GM18951 (cell line): ENCODE data around the gene PACS1.

Source experiments
- POLR2A ChIP-seq: IDR thresholded peaks from 4 replicates; pipeline ENCODE4 v1.6.1; 2011; ENCODE audit warnings: mild to moderate bottlenecking; ENCODE audit not compliant: insufficient read length, insufficient read depth; ENCODE audit errors: extremely low read depth
- in situ Hi-C: fragments of 300-500 bp; cut with MboI; formaldehyde crosslinking; loops from one replicate; pipeline ENCODE4 v1.12.0; 2022; ENCODE audit warnings: low sequenced_read_pairs, mixed read lengths, inconsistent platforms; ENCODE audit not compliant: unreplicated experiment

PACS1 gene

DNA sequence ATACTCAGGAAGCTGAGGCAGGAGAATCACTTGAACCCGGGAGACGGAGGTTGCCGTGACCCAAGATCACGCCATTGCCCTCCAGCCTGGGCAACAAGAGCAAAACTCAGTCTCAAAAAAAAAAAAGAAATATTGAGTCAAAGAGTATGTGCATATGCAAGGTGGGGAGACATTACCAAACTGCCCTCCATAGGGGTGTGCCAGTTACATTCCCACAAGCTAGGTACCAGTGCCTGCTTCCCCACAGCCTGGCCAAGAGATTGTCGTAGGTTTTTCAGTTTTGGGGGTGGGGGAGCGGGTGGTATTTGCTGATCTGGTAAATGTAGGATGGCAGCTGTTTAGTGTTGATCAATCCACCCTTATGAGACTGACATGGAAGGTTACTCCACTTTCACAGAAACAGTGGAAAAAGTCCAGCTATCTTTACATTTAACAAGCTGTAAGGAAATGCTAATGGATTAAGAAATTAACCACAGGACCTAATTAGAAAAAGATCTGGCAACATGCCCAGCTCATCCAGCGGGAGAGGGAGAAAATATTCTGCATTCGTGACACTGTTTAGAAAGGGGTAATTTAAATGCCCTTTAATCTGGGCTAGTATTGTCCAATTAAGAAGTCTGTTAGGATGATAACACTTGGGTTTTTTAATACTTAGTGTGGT is 89.4 kb downstream of the PACS1 start:
- no peak for TF ChIP-seq POLR2A
- in situ Hi-C loops = no loop called here

DNA sequence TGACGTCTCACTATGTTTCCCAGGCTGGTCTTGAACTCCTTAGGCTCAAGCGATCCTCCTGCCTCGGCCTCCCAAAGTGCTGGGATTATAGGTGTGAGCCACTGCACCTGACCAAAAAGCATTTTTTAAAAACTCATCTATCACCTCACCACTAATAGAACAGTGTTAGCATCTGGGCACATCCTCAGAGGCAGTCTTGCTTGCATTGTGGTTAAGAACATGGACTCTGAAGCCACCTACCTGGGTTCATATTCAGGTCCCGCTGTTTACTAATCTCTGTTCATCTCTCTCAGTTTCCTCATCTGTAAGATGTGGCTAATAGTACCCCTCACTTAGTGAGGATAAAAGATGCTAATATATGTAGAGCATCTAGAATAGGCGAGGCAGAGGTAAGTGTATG is 90.6 kb downstream of the PACS1 start:
- TF ChIP-seq POLR2A = no peak
- in situ Hi-C loops = no loop called here

DNA sequence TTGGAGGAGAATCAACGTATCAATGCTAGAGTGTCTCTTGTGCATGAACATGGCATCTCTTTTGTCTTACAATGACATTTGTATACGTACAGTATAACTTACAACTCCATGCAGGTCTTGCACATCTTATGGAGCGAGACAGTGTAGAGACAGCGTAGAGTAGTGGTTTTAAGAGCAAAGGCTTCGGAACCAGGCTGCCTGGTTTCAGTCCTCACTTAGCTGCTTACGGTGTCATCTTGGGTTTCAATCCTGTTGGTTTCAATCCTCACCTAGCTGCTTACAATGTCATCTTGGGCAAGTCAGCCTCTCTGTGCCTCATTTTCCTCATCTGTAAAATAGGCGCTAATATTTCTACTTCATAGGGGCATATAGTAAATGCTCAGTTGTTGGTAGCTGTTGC is 98.2 kb downstream of the PACS1 start:
- in situ Hi-C loops = no loop called here

DNA sequence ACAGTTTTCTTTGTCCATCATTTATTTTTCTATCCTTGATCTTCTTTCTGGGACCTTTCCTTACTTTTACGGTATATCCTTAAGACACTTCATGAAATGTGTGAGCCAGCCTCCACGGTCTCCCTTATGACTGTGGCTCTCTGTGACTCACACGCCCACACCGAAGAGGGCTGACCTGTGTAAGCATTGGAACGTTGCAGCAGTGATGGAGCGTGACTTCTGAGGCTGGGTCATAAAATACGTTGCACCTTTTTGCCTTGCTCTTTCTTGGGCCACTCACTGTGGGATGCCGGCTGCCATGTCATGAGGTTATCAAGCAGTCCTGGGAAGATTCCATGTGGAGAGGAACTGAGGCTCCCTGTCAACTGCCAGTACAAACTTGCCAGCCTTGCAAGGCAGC is 102.1 kb downstream of the PACS1 start:
- no peak for TF ChIP-seq POLR2A
- in situ Hi-C loops = no loop called here

More for the DNA sequence above, 98.2 kb downstream of the PACS1 start:
- no peak for TF ChIP-seq POLR2A

DNA sequence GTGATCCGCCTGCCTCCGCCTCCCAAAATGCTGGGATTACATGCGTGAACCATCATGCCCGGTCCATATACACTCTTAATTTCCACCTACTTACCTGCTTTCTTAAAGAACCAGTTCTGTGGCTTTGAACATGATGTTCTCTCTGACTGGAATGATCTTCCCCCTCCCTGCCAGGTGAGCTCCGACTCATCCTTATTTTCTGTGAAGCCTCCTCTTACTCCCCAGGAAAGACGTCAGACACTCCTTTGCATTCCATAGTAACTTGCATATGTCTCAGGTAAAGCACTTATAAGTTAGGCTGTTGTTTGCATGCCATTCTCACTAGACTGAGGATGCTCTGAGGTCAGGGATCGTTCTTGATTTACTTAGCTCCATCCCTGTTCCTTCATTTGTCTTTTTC is 106.6 kb downstream of the PACS1 start:
- in situ Hi-C loops = no loop called here
- TF ChIP-seq POLR2A = no peak

DNA sequence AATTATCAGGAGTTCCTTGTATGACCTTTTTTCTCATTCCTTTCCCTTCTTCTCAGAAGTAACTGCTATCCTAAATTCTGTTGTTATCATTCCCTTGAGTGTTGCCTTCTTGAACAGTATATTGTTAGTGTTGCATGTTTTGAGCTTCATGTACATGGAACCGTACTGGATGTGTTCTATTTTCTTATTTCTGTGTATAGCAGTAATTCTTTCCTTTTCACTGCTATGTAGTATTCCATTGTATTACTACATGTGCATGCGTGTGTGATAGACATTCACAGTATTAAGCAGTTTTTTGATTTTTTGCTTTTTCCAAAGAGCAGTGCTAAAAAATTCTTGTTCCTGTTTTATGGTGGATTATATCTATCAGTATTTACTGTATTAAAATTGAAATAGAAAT is 108.1 kb downstream of the PACS1 start:
- in situ Hi-C loops = no loop called here
- no peak for TF ChIP-seq POLR2A

DNA sequence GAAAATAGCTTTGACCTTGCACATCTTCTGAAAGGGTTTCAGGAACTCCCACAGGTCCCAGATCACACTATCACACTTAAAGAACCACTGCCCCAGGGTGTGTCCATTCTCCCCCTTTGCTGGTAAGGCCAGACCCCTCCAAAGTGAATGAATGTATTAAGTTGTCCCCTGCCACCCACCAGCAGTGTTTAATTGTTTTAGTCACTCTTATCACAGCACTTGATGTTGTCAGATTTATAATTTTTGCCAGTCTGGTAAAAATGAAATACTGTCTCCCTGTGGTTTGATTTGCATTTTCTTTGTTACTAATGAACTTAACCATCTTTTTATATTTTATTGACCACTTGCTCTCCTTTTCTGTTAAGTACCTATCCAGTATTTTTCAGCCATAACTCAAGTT is 108.8 kb downstream of the PACS1 start:
- in situ Hi-C loops = no loop called here

DNA sequence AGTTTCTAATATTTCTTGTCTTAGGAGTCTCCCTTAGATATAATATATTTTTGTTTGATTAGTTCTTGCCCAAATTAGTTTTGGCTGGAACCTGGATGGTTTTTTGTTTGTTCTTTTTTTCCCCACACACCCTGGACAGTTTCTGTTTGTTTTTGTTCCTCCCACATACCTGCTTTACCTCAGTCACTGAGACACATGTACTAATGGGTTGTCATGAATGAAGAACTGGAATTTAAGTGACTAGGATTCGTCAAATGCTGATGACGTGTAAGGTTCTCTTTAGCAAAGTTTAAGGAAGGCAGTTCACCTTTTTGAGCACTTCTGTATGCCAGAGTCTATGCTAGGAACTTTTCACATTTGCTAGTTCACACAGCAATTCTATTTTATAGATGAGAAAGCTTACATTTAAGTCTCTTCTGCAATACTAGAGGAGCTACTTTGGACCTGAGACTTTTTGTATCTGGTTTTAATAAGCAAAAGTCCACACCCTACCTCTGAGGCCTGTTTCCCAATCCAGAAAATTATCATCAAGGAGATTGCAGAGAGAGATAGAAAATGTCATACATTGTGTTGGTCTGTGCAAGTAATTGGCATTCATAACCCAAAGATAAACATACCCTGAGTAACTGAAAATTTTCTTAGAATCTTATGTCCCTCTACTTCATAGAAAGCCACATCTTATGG is 111.7 kb downstream of the PACS1 start:
- in situ Hi-C loops = no loop called here
- TF ChIP-seq POLR2A = no peak

More for the DNA sequence above, 108.8 kb downstream of the PACS1 start:
- TF ChIP-seq POLR2A = no peak

DNA sequence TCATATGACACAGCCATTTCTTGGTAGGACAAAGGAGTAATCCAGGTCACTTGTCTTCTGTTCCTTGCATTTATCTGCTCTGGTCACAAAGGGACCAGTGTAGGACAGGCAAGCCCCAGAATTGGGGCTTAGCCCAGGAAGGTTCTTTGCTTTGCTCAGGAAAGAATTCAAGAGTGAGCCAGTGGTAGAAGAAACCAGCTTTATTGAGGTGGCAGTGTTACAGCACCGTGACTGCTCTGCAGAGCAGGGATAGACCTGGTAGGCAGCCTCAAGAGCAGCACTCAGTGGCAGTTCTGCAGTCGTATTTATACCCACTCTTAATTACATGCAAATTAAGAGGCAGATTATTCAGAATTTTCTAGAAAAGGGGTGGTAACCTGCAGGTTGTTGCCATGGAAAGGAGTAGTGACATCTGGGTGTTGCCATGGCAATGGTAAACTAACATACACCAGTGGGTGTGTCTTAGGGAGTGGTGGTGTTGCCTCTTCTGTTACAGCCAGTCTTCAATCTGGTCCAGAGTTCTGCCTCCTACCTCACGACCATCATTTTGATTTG is 113.5 kb downstream of the PACS1 start:
- TF ChIP-seq POLR2A = no peak
- in situ Hi-C loops = no loop called here

DNA sequence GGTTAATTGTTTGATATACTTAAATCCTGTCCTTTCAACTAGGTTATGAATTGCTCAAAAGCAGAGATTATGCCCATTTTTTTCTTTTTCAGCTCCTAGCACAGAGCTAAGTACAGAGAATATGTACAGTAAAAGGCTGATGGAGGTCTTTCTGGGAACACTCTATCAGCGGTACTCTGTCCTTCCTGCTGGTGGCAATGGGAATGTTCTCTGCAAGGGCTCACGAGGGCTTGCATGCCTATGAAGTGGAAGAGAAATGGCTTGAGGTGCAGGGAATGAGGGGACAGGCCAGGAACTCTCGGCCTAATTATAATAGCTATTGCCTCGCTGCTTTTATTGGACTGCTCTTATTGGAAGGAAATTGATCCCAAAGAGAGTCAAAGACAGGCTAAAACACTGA is 114.7 kb downstream of the PACS1 start:
- in situ Hi-C loops = no loop called here

DNA sequence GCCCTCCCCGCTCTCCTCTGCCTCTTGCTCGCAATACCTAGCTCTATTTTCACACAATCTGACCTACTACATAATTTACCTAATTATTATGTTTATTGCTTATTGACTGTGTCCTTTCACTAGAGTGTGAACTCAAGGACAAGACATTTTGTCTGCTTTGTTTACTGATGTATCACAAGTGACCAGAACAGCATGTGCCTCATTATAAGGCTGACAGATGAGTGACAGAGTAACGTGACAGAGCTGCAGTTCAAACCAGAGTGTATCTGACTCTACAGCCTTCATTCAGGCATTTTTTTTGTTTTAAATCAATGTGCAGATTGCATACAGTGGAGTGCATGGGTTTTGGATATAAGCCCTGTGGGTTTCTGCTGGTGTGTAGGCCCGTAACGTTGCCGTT is 116.4 kb downstream of the PACS1 start:
- in situ Hi-C loops = no loop called here
- no peak for TF ChIP-seq POLR2A

More for the DNA sequence above, 114.7 kb downstream of the PACS1 start:
- TF ChIP-seq POLR2A = no peak

DNA sequence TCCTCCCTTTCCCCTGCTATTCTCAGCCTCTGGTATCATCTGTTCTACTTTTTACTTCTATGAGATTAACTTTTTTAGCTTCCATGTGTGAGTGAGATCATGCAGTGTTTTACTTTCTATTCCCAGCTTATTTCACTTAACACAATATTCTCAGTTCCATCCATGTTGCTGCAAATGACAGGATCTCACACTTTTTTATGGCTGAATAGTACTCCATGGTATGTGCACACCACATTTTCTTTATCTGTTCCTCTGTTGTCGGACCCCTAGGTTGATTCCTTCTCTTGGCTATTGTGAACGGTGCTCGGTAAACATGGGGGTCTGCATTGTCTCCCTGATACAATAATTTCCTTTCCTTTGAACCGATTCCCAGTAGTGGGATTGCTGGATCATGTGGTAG is 117.4 kb downstream of the PACS1 start:
- no peak for TF ChIP-seq POLR2A
- in situ Hi-C loops = no loop called here

DNA sequence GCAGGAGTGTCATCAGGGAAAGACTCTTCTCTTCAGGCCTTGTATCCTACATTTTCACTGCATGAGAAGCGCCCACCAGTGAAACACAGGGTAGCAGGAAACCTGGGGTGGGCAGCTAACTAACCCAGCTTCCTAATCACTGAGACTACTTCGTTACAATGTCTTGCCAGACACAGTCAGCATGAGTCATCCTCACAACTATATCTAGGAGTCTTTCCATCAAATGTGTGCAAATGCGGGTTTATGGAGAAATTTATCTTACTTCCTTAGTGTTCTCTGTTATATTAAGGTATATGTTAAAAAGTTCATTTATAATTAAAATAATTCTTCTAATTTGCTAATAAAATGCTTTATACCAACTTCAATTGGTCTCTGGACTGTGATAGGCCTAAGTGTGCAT is 118.5 kb downstream of the PACS1 start:
- in situ Hi-C loops = no loop called here
- no peak for TF ChIP-seq POLR2A

DNA sequence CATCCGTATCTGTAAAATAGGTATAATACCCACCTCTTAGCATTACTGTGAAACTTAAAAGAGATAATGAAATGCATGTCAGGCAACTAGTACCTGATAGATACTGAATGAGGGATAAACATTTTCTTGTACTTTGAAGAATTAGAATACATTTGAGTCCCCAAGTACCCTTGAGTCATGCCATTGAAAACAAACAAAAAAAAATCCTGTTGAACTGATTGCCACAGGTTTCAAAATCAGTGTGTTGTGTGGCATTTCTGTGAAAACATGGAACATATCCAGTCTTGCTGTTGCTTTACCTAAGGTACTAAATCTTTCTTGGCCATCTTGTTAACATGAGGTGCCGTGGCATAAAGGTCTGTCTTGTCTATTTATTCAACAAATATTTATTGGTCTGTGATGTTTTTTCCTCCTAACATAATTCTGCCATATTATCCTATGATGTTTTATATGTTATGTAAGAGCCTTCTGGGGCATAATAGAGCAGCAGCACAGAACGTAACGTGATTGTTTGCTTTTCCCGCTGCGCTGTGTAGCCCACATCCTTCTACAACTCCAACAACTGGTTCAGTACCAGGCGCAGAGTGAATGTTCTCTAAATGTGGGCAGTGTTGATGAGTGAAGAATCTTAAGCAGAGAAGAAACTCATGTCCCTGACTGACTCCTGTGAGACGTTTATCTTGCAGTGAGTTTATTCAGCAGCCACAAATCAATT is 119.1 kb downstream of the PACS1 start:
- in situ Hi-C loops = no loop called here
- no peak for TF ChIP-seq POLR2A

DNA sequence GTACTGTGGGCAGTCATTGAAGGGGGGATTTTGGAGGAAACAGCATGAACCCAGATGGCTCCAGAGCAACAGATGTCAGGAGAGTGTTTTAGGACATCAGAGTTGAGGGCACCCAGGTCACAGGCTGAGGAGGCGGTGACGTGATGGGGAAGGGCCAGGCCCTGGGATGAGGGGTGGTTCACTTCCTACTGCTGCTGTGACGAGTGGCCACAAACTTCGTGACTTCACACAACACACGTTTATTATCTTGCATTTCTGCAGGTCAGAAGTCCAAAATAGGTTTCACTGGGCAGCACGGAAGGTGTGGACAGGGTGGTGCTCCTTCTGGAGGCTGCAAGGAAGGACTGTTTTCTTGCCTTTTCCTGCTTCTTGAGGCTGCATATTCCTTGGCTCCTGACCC is 120.7 kb downstream of the PACS1 start:
- no peak for TF ChIP-seq POLR2A
- in situ Hi-C loops = no loop called here
